ENCODE measurements around the gene UNC80.

The UNC80 gene

GRCh38 chr2:210020138-210020537 is 248.5 kb downstream of the UNC80 start:
- DNase-seq (ENCODE audit: low read depth in 2 of 2, low spot score in 1 of 2), result no peak

GRCh38 chr2:210022824-210023223 is 251.2 kb downstream of the UNC80 start:
- DNase-seq (ENCODE audit: low read depth in 2 of 2, low spot score in 1 of 2), result no peak

GRCh38 chr2:210027608-210028007 is 256.0 kb downstream of the UNC80 start:
- DNase-seq (ENCODE audit: low read depth in 2 of 2, low spot score in 1 of 2), result no peak

GRCh38 chr2:210028178-210028577 is 256.5 kb downstream of the UNC80 start:
- no peak for DNase-seq (ENCODE audit: low read depth in 2 of 2, low spot score in 1 of 2)

- DNase-seq (ENCODE audit: low read depth in 2 of 2, low spot score in 1 of 2), result no peak
Observed at GRCh38 chr2:210034087-210034683, 262.6 kb downstream of the UNC80 start.

- no peak for DNase-seq (ENCODE audit: low read depth in 2 of 2, low spot score in 1 of 2)
Observed at GRCh38 chr2:210035679-210036078, 264.0 kb downstream of the UNC80 start.

GRCh38 chr2:210038078-210038477 is 266.4 kb downstream of the UNC80 start:
- no peak for DNase-seq (ENCODE audit: low read depth in 2 of 2, low spot score in 1 of 2)

GRCh38 chr2:210046851-210047500 is 275.3 kb downstream of the UNC80 start:
- no peak for DNase-seq (ENCODE audit: low read depth in 2 of 2, low spot score in 1 of 2)

Data from stimulated activated CD8-positive, alpha-beta memory T cell treated with anti-CD3 and anti-CD28 coated beads, Interleukin-4, amount 100 ng/mL, for 4 hours (primary cell).